Body of pancreas (tissue), 4 donors: ENCODE data around the gene CYP19A1.

Experiments
- CTCF ChIP-seq, 7 experiments: fragments of 450-650 bp in 4 of 7; fragments of 200-600 bp in 3 of 7; sonication (generic) in 3 of 7; IDR thresholded peaks; one replicate each; pipeline ENCODE4 v1.5.1; 2016 to 2019; ENCODE audit warnings: antibody characterized with exemption in 7 of 7
- POLR2A ChIP-seq, 3 donors: fragments of 450-650 bp; IDR thresholded peaks; one replicate each; pipeline ENCODE4 v1.6.1; 2016; ENCODE audit warnings: antibody characterized with exemption in 3 of 3, mild to moderate bottlenecking in 2 of 3

- no peak for TF ChIP-seq CTCF (IDR thresholded peaks at IDR 0.05)
- no peak for TF ChIP-seq POLR2A (IDR thresholded peaks at IDR 0.05)
Measured at GRCh38 chr15:51323749-51324148, 14.6 kb downstream of the CYP19A1 start.
